Osteocyte (in vitro differentiated cells): ENCODE measurements around the gene ZNF526. TPM values are rescaled to one million over a fixed set of nuclear protein-coding genes. Genes with fewer than 3 reads are reported as not detected.
A peak's percentile ranks its signal among the peaks of the same experiment; 100 is the strongest.

Experiments used
- DNase-seq: peaks from one replicate; pipeline ENCODE4 v3.0.0; 2021; ENCODE audit warnings: mixed read lengths; ENCODE audit not compliant: unreplicated experiment; ENCODE audit errors: extremely low spot score
- H3K27ac Mint-ChIP-seq: one replicate; pipeline ENCODE4 v1.8.0; 2021; ENCODE audit warnings: mild to moderate bottlenecking, mixed read lengths; ENCODE audit not compliant: unreplicated experiment
- H3K27me3 Mint-ChIP-seq: one replicate; pipeline ENCODE4 v1.8.0; 2021; ENCODE audit warnings: mixed read lengths; ENCODE audit not compliant: unreplicated experiment
- H3K36me3 Mint-ChIP-seq: one replicate; pipeline ENCODE4 v1.8.0; 2021; ENCODE audit warnings: mixed read lengths; ENCODE audit not compliant: unreplicated experiment
- H3K4me1 Mint-ChIP-seq: one replicate; pipeline ENCODE4 v1.8.0; 2021; ENCODE audit warnings: mixed read lengths; ENCODE audit not compliant: unreplicated experiment
- H3K4me3 Mint-ChIP-seq: one replicate; pipeline ENCODE4 v1.8.0; 2021; ENCODE audit warnings: mild to moderate bottlenecking, moderate library complexity, mixed read lengths; ENCODE audit not compliant: unreplicated experiment
- H3K9me3 Mint-ChIP-seq: one replicate; pipeline ENCODE4 v1.8.0; 2021; ENCODE audit warnings: mixed read lengths; ENCODE audit not compliant: unreplicated experiment
- total RNA-seq: library from RNA; stranded (reverse); gene quantifications from 2 replicates; pipeline ENCODE4 v1.2.1, GENCODE V29; 2021
- TF ChIP-seq, protein P1 (sequence below): fragments of 200-600 bp; sonication (generic); IDR thresholded peaks from 2 replicates; pipeline ENCODE4 v1.5.0; 2021; ENCODE audit warnings: antibody characterized with exemption, mild to moderate bottlenecking, moderate library complexity

Gene ZNF526
- total RNA-seq, 1 donor from 2014 or later, result 9.9 TPM

DNA sequence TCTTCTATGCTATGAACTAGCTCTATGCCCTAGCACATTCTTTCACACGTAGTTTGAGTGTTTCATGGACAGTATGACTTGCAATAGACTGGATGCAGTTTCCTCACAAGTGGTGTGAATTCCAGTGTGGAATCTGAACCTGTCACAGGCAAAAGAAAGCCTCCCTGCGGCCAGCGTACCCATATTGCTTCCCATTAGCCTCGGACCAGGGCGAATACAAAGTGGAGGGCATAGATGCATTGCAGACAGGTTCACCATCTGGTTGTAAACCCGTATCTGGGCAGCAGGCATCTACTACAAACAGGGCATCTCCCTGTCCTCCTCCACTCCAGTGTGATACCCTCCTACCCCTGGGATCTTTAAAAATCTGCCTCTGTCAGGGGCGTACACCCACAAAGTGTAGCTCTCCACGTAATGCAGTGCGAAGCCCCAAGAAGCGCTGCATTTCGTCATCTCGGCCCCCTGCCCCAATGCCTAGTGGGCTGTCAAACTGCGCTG is 47.6 kb downstream of the ZNF526 start:
- Mint-ChIP-seq H3K9me3 (no peaks in the 10 kb centered on the region), H3K27ac (no peak overlapping the region), H3K36me3 (peaks cover 2% of the 10 kb centered on the region), H3K4me1 (peaks cover 30% of the 10 kb centered on the region), H3K27me3 (no peaks in the 10 kb centered on the region), H3K4me3 (no peak overlapping the region)
- DNase-seq, result no peak
- TF ChIP-seq, protein P1, sequence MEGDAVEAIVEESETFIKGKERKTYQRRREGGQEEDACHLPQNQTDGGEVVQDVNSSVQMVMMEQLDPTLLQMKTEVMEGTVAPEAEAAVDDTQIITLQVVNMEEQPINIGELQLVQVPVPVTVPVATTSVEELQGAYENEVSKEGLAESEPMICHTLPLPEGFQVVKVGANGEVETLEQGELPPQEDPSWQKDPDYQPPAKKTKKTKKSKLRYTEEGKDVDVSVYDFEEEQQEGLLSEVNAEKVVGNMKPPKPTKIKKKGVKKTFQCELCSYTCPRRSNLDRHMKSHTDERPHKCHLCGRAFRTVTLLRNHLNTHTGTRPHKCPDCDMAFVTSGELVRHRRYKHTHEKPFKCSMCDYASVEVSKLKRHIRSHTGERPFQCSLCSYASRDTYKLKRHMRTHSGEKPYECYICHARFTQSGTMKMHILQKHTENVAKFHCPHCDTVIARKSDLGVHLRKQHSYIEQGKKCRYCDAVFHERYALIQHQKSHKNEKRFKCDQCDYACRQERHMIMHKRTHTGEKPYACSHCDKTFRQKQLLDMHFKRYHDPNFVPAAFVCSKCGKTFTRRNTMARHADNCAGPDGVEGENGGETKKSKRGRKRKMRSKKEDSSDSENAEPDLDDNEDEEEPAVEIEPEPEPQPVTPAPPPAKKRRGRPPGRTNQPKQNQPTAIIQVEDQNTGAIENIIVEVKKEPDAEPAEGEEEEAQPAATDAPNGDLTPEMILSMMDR, result no peak

DNA sequence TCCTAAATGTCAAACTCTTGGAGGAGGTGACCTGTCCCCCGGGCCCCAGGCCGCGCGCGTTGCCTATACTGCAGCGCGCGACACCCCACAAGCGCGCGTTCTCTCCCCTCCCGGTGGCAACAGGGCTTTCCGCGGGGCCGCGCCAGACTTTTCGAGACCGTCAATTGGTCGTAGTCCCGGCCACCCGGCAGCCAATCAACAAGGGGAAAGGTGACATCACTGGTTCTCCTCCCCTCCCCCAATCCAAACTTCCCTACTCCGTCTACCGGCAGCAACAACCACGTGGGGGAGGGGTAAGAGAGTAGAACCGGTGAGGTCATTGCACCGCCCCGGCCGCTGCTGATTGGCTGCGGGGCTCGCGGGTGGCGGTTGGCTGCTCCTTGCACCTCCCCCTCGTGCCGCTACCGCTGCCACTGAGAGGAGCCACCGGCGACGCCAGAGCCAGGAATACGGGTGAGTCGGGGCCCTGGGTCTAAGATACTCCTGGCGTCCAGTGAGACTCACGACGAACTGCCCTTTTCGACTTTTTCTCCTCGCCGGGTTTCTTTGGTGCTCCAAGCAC is 48.1 kb downstream of the ZNF526 start:
- Mint-ChIP-seq H3K9me3 (no peaks in the 10 kb centered on the region), H3K4me3 (no peak overlapping the region), H3K4me1 (peaks cover 30% of the 10 kb centered on the region), H3K27me3 (no peaks in the 10 kb centered on the region), H3K36me3 (peaks cover 3% of the 10 kb centered on the region), H3K27ac (no peak overlapping the region)
- TF ChIP-seq, protein P1, result no peak
- peak; percentile 100 for DNase-seq

DNA sequence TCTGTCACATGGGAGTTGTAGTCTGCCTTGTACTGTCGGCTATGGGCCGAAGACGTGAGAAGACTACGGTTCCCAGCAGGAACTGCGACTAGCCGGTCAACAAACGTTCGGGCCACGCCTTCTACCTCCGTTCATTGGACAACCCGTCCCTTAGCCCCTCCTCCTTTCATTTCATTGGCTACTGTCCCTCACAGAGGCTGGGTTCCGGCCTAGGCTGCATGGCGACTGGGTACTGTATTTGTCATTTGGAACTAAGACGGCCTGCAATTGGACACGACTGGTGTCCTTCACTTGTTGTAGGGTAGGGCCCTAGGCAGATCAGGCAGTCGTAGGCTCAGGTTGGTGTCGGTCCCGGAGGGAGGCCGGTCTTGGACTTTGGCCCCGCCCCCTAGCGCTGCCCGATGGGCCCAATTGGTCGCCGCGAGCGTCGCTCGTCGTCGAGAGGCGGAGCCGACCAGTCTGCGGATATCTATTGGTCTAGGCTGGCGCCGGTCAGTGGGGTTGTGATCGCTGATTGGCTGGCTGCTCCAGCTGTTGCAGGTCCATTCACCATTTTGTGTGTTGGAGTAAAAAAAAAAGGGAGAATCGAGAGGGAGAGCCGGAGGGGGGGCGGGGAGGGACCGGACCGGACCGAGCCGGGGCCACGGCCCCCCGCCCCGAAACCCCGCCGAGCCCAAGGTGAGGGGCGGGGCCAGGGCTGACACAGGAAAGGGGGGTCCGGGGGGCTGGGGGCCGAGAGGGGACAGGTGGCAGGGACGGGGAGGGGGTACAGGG is 48.8 kb downstream of the ZNF526 start, which contains the start of gene CIC:
Gene CIC, plus strand, starts transcription at position 549 of the 774 bp plus-strand sequence. CDS start 2,532 bp downstream, outside the sequence.
- no peaks in the 10 kb centered on the region for H3K9me3 Mint-ChIP-seq
- H3K27me3 Mint-ChIP-seq, result no peaks in the 10 kb centered on the region
- peak; percentile 100 for DNase-seq
- peak within 1 kb of the TSS; percentile 93 for H3K27ac Mint-ChIP-seq
- TF ChIP-seq, protein P1, result no peak
- H3K4me1 Mint-ChIP-seq, result peaks cover 30% of the 10 kb centered on the region
- H3K4me3 Mint-ChIP-seq, result peak within 1 kb of the TSS; percentile 84
- peaks cover 7% of the 10 kb centered on the region for H3K36me3 Mint-ChIP-seq

DNA sequence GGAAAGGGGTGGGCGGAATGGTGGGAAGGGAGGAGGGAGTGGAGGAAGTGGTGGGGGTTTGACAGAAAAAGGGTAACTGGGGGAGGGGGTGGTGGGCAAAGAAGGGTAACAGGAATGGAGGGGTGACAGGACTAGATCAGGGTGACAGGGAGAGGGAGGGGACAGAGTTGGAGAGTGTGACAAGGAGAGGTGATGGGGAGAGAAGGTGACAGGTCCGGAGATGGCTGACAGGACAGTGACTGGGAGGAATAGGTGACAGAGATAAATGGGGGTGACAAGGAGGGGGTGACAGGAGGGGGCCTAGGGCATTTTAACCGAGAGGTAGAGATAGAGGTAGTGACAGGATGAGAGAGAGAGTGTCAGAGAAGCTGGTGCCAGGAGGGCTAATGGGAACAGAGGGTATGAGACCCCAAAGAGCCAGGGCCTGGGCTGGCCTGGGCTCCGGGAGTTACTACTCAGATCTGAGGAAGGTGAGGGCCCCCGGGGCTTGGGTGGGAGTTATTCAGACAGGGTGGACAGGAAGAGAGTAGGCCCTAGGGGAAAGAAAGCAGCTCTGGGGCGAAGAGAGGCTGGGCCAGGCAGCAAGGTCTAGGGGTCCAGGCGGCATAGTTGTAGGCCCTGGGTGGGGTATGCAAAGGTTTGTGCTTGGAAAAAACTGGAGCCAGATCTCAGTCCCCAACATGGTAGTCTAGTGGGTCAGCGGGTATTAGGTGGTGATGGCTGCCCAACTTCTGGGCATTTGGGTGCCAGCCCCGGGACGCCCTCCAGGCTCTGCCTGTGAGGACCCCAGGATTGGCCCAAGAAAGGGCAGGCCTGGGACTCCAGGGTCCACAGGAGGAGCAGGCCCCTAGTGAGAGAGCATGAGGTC is 49.6 kb downstream of the ZNF526 start:
- peaks cover 10% of the 10 kb centered on the region for H3K36me3 Mint-ChIP-seq
- H3K27ac Mint-ChIP-seq, result peak overlapping the region; percentile 93
- no peaks in the 10 kb centered on the region for H3K27me3 Mint-ChIP-seq
- no peaks in the 10 kb centered on the region for H3K9me3 Mint-ChIP-seq
- TF ChIP-seq, protein P1, result no peak
- DNase-seq, result no peak
- H3K4me1 Mint-ChIP-seq, result peaks cover 34% of the 10 kb centered on the region
- peak overlapping the region; percentile 84 for H3K4me3 Mint-ChIP-seq
